ENCODE data around the gene NUDT10.

The NUDT10 gene

DNA sequence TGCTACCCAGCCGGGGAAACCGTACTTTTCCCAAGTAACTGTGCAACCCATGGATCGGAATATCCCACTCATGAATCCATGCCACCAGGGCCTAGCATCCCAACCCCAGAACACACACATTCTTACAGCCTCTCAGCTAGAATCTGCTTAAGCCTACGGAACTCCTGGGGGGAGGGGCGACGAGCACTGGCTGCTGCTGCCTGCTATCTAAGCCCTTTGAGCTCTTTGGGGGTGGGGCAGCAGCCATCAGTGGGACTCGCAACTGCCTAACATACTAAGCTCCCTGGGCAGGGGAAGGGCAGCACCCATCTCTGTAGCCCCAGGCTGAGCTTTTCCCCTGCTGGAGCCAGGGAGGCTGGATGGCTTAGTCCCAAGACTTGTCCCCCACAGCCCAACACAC is 28.6 kb downstream of the NUDT10 start:
- no peak overlapping the region for H3K27ac ChIP-seq
- DNase-seq (ENCODE audit: low spot score): no peak
- no peak overlapping the region for H3K4me3 ChIP-seq
- TF ChIP-seq, protein P1, sequence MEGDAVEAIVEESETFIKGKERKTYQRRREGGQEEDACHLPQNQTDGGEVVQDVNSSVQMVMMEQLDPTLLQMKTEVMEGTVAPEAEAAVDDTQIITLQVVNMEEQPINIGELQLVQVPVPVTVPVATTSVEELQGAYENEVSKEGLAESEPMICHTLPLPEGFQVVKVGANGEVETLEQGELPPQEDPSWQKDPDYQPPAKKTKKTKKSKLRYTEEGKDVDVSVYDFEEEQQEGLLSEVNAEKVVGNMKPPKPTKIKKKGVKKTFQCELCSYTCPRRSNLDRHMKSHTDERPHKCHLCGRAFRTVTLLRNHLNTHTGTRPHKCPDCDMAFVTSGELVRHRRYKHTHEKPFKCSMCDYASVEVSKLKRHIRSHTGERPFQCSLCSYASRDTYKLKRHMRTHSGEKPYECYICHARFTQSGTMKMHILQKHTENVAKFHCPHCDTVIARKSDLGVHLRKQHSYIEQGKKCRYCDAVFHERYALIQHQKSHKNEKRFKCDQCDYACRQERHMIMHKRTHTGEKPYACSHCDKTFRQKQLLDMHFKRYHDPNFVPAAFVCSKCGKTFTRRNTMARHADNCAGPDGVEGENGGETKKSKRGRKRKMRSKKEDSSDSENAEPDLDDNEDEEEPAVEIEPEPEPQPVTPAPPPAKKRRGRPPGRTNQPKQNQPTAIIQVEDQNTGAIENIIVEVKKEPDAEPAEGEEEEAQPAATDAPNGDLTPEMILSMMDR (IDR thresholded peaks at IDR 0.05): no peak

GRCh38 chrX:51376672-51377071 is 44.0 kb downstream of the NUDT10 start:
- no peak overlapping the region for H3K4me3 ChIP-seq
- H3K27ac ChIP-seq: no peak overlapping the region
- DNase-seq (ENCODE audit: low spot score): no peak
- TF ChIP-seq, protein P1 (IDR thresholded peaks at IDR 0.05): no peak
